GM19238 (cell line): ENCODE data around the gene B4GALT7.
A peak's percentile ranks its signal among the peaks of the same experiment; 100 is the strongest.
"Not testable (repeated sequence)": the region's sequence is repeated elsewhere in the genome, so short reads cannot be mapped to it uniquely, and the experiment has no call there.

ENCODE experiments used
- DNase-seq: peaks from one replicate; pipeline ENCODE4 v3.0.0; 2011; ENCODE audit warnings: low spot score; ENCODE audit not compliant: insufficient read length

Gene B4GALT7

DNA sequence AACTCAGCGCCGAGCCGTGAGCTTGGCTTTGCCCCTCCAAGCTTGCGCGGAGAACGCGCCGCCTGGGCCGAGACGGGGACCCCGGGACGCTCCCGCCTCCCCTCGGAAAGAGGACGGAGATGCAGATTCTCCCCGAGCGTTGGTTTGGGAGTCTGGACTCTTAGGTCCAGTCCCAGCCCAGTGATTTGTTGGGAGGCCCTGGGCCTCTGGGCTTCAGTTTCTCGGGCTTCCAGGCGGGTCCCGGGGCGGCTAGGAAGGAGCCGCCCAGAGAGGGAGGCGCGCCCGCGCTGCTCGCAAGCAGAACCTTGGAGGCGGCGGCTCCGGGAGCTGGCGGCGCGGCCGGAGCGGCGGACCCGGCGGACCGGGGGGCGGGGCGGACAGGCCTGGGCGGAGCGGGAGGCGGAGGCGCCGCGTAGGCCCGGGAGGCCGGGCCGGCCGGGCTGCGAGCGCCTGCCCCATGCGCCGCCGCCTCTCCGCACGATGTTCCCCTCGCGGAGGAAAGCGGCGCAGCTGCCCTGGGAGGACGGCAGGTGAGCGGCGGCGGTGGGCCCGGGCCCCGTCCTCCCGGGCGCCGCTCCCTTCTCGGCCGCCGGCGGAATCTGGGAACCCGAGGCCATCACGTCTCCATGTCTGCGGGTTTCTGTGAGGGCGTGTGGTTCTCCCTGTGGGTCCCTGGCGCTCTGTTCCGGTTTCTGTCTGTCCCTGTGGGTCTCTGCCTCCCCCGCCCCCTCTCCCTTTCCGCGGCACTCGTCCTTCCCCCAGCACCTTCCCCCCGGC, at the start of gene B4GALT7:
Gene B4GALT7 (plus strand): TSS at position 402 of the 777 bp plus-strand sequence. CDS start 79 bp downstream, at position 481.
- DNase-seq = peak; percentile 82

GRCh38 chr5:177552839-177553455, 47.0 kb upstream of the B4GALT7 start:
- no peak for DNase-seq

DNA sequence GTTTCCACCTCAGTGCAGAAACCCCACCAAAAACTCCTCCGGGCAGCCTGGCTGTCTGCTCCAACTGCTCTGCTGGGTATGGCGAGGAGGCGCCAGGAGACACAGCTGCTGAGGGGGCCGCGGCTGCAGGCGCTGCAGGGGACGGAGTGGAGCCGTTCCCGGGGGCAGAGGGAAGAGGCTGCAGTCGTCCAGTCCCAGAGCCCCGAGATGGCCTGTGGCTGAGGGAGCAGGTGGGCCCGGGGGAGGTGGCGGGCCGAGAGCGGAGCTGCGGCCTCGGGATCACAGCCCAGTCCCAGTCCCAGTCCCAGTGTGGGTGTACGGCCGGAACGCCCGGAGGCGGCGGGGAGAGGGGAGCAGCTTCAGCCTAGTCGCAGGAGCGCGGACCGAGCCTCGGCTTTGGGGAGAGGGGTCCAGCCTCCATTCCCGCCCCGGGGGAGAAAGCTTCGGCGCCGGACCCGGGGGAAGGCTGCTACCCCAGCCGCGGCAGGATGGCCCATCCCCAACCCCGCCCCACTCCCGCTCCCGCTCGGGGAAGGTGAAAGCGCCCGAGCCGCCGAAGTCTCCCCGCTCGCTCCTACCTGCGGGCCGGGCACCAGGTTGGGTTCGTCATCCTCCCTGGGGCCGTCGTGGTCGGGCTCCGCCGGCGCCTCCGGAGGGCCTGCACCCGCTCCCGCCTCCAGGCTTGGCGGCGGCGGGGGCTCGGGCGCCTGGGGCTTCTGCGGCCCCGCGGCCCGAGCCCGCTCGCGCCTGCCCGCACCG, 46.1 kb upstream of the B4GALT7 start:
- peak; percentile 75 for DNase-seq

GRCh38 chr5:177554474-177555111, 45.3 kb upstream of the B4GALT7 start, which contains the start of gene FAM193B:
TSS of gene FAM193B (minus strand) at chr5:177554563. CDS start at chr5:177554458, 105 bp downstream.
- DNase-seq = peak; percentile 99

DNA sequence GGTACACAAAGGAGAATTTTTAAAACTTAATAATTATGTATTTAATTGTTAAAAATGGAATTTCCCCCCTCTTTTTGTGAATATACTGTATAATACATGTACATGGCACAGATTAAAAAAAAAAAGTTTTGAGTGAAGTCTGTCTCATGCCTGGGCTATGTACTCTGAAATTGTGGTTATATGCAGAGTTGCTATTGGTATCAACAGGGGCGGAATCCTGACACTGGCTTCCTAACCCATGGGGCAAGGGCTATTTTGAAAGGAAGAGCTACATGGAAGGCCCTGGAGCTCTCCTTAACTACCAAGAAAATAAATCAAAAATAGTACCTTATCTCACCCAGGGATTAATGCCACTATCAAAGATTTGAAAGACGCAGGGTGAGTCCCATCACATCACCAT, 44.7 kb upstream of the B4GALT7 start:
- no peak for DNase-seq

- DNase-seq = no peak
Measured at GRCh38 chr5:177555665-177556064, 44.3 kb upstream of the B4GALT7 start.

DNA sequence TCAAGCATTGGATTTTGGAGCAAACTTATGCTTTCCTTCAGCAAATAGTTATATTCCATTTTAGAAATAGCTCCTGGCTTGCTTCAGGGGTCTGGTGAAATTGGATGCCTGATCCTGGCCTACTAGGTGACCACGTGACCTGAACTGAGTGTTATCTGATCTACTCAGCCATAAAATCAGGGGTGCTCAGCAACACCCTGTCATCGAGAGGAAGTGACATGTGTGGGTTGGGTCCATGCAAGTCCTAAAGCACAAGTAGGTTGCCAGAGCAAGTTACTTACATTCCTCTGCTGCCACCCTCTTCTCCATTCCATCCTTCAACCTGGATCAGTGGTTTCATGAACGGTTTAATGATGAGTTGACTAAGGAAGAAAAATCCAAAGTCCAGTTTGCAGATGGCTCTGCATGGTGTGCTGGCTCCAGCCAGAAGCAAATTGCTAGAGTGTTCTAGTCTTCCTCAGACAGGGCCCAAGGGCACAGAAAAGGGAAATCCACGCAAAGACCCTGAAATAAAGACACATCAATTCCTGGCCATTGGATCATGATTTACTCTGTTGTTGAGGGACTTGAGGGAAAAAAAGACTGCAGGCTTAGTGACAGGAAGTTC, 42.8 kb upstream of the B4GALT7 start:
- no peak for DNase-seq

DNA sequence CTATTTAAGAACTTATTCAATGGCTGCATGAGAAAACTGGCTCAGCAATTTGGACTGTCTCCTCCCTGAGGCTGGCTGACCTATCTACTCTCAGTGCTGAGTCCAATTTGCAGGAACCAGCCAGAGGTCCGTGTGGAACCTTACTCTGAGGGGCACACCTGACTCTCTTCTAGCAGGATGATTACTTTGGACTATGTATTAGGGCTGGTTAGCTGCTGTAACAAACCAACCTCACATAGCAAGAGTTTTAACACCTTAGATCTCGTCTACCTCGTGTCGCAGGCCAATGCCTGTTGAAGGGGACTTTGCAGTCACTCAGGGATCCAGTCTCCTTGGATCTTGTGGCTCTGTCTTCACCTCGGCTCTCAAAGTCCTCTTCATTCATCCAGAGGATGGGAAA, 42.1 kb upstream of the B4GALT7 start:
- DNase-seq = no peak

- not testable (repeated sequence) for DNase-seq
Measured at GRCh38 chr5:177559446-177559941, 40.4 kb upstream of the B4GALT7 start.

DNA sequence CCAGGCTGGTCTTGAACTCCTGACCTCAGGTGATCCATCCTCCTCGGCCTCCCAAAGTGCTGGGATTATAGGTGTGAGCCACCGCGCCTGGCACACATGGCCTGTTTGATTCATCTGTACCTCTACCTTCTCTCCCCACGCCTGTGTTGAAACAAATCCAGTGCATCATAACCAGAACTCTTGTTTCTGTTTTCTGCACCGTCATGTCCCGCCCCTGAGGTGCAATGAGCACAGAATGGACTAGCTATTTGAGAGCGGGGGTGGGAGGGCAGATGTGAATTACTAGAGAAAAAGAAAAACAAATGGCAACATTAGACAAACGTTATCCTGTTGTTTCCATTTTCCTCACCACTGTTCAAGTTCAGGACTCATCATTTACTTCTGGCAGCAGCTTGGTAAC, 34.9 kb upstream of the B4GALT7 start:
- no peak for DNase-seq

GRCh38 chr5:177568326-177568725, 31.6 kb upstream of the B4GALT7 start:
- no peak for DNase-seq

DNA sequence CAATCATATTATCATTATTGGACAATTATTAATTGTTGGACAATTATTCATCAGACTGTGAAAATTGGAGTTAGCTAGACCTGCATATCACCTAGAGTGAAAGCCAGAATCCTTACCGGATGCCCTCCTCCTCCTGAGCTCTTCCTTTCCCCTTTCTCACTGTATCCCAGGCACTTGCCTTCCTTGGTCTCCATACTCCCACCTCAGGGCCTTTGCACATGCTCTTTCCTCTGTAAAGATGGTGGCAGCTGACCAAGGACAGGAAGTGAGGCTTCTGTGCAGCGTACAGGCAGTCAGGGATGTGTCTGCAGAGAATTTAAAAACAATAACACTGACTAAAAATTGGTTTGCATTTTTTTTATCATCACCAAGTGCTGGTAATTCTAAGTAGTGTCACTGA, 30.0 kb upstream of the B4GALT7 start:
- no peak for DNase-seq

DNA sequence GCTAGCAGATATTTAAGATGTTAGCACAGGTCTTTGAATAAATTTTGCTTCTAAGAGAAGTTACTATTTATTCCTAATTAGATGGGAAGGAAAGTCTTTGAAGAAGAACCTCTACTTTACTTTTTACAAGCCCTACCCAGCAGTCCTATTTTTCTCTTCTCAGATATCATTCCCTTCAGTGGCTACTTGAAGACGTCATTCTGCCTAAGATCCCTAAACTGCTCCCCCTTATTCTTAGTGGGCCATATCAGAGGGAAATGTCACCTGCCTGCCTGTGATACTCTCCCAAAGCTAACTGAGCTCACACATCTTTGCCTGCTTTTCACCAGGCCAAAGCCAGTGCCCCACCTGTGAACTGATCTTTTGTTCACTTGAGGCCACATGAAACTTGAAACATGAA, 24.4 kb upstream of the B4GALT7 start:
- DNase-seq = no peak

DNA sequence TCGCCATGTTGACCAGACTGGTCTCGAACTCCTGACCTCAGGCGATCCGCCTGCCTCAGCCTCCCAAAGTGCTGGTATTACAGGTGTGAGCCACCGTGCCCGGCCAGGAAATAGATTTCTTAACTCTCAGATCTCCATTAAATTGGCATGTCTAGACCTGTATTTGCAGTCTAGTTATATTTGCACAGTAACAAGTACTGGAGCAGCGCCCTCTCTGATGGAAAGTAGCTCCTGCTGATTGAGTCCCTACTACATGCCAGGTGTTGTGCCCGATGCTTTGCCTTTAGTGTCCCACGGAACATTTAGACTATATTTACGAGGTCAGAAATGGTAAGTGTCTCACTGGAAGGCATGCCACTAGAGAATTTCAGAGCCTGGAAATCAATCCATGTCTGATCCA, 23.8 kb upstream of the B4GALT7 start:
- no peak for DNase-seq

DNA sequence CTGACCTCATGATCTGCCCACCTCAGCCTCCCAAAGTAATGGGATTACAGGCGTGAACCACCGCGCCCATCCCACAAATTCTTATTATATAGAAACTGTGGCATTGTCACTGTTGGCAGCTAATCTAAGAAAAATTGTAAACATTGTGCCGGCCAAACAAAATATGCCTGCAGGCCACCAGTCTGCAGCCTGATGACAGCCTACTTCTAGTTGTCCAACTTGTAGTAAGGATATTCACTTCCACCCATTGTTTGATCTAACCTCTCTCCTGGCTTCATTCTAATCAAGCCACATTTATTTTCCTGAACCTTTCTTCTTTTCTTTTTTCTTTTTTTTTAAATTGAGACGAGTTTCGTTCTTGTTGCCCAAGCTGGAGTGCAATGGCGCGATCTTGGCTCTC, 21.6 kb upstream of the B4GALT7 start:
- no peak for DNase-seq

DNA sequence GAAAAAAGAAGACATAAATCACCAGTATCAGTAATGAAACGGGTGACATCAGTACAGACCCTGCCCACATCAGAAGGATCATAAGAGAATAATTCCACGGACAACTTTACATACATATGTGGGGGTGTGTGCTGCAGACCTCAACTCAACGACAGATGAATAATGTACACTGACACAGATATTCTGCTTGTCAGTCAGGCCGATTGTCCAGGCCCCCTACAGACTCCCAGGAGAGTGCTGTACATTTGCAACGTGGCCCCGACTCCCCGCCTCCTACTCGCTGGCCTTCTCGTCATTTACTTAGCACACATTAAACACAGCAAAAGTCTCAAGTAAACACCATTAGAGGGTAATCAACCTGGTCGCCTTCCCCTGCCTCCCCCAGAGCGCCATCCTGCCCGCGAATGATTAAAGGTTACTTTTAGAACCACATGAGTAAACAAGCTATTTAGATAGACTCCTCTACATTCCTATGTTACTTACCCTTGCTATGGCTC, 11.5 kb upstream of the B4GALT7 start:
- DNase-seq = no peak

GRCh38 chr5:177590406-177590805, 9.5 kb upstream of the B4GALT7 start:
- no peak for DNase-seq

DNA sequence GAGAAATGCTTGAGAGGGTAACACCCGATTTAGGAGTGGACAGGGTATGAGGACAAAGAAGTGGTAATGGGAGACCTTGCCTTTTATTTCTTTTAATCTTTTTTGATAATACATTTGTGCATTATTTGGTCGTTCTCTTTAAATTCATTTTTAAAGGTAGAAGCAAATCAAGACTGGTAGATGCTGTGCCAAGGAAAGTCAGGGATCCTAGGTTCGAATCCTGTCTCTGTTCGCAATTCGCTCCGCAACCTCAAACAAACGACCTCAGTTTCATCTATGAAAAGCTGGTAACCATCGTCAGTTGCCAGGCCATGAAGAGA, 8.3 kb upstream of the B4GALT7 start:
- DNase-seq = no peak

DNA sequence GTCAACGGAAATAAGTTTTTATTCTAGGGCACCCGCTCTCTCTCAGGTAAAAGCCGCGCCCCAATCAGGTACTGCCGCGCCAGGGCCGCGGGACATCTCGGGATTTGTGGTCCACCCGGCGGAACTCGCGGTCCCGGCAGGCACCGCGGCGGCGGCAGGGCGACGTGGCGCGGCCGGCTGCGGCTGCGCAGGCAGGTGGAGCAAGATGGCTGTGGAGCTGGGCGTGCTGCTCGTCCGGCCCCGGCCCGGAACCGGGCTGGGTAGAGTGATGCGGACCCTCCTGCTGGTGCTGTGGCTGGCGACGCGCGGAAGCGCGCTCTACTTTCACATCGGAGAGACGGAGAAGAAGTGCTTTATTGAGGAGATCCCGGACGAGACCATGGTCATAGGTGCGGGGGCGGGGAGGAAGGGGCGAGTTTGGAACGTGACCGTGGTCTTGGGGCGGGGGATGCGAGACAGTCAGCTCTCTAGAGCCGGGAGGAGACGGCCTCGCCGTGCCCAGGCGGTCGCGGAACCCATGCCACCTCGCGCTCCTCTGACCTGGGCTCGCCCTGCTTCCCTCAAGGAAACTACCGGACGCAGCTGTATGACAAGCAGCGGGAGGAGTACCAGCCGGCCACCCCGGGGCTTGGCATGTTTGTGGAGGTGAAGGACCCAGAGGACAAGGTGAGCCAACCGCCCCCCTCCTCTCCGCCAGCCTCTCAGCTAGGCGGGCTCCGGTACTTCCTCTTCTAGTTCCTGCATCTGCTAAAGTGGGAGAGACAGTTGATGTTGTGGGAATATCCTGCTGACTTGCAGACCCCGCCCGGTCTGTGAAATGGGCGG, 7.7 kb upstream of the B4GALT7 start, which contains the start of gene TMED9:
Gene TMED9 (plus strand): TSS at position 194 of the 825 bp plus-strand sequence. CDS start 12 bp downstream, at position 206.
- peak; percentile 86 for DNase-seq

DNA sequence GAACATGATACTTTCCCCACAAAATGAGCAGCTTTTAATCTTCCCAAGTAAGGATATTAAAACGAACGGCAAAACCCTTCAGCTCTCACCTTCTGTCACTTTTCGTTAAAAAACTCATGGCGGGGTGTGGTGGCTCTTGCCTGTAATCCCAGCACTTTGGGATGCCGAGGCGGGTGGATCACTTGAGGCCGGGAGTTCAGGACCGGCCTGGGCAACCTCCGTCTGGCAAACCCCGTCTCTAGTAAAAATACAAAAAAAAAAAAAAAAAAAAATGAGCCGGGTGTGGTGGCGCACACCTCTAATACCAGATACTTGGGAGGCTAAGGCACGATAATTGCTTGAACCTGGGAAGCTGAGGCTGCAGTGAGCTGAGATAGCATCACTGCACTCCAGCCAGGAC, 7.0 kb upstream of the B4GALT7 start:
- no peak for DNase-seq
